Measurements from ENCODE around the gene MAP1LC3B. TPM values are rescaled to one million over a fixed set of nuclear protein-coding genes. Genes with fewer than 3 reads are reported as not detected.

MAP1LC3B gene
- polyA plus RNA-seq, 2 of the 4 experiments (the other 2 are of a cell fraction), result 52.3 to 94.1 TPM

- H3K4me3 ChIP-seq, result no peak overlapping the region
- H3K9me3 ChIP-seq, result no peaks in the 10 kb centered on the region
- no peak overlapping the region for H3K27ac ChIP-seq
- 78% methylated on average over 7 of the region's 7 CpGs for WGBS (ENCODE audit: missing lambda C conversion rate)
- ChIA-PET POLR2A (no interaction called here), CTCF (interaction anchor here (1.1 to 4.7 kb wide), 8 partner anchors 10 to 831 kb away, joined by 4 to 33 read pairs (median 7); partner anchors contain the start of gene FBXO31)
- no peak overlapping the region for H3K4me2 ChIP-seq
- FAIRE-seq (no peak), ATAC-seq (no peak), DNase-seq (ENCODE audit: low read depth in 1 of 2, low spot score in 1 of 2) (no peak)
- H3K4me1 ChIP-seq, result peaks cover 25% of the 10 kb centered on the region
- TF ChIP-seq CHD4 (IDR thresholded peaks at IDR 0.05; ENCODE audit: borderline replicate concordance) (no peak), CHD2 (IDR thresholded peaks at IDR 0.05; ENCODE audit: low read length, partially characterized antibody) (no peak), BHLHE40 (IDR thresholded peaks at IDR 0.05; ENCODE audit: low read depth, low read length) (no peak), MYC (IDR thresholded peaks at IDR 0.05; ENCODE audit: borderline replicate concordance, low read length) (no peak), GATA3 (IDR thresholded peaks at IDR 0.05; ENCODE audit: borderline replicate concordance) (no peak)
These were observed 3.2 kb downstream of the MAP1LC3B start for GRCh38 chr16:87395181-87395842.

- TF ChIP-seq FOSB (CRISPR knock-in tag; IDR thresholded peaks at IDR 0.05), result peak; percentile 37
- TF ChIP-seq NR3C1 (IDR thresholded peaks at IDR 0.05), result no peak
- TF ChIP-seq HOXA7 (CRISPR knock-in tag; IDR thresholded peaks at IDR 0.05), result peak; percentile 13; the same call in 1 of the 2 replicates
- TF ChIP-seq POLR2AphosphoS2 (conservative IDR thresholded peaks at IDR 0.05; ENCODE audit: low read length), result peak; percentile 95; the same call in 1 of the 2 replicates
- TF ChIP-seq ZFP36 (IDR thresholded peaks at IDR 0.05; ENCODE audit: borderline replicate concordance, partially characterized antibody), result no peak
- FAIRE-seq (no peak), DNase-seq (ENCODE audit: low read depth in 1 of 2, low spot score in 1 of 2) (no peak), ATAC-seq (peak; percentile 35 to 52; a peak in 5 of 6 replicates)
- POLR2A ChIA-PET, result no interaction called here
- Histone ChIP-seq H3K4me2 (no peak overlapping the region), H3K27ac (no peak overlapping the region), H3K9me3 (no peaks in the 10 kb centered on the region), H3K4me1 (no peaks in the 10 kb centered on the region), H3K4me3 (no peak overlapping the region)
- CTCF ChIA-PET, result interaction anchor here (1.2 to 1.9 kb wide), 4 partner anchors 8 to 231 kb away, joined by 3 to 8 read pairs (median 6); no protein-coding TSS in a partner anchor
- WGBS (ENCODE audit: missing lambda C conversion rate), result 87% methylated on average over 18 of the region's 19 CpGs
These were observed 12.9 kb downstream of the MAP1LC3B start for GRCh38 chr16:87404764-87405625.

- H3K4me2 ChIP-seq, result no peak overlapping the region
- DNase-seq (ENCODE audit: low read depth in 1 of 2, low spot score in 1 of 2) (no peak), ATAC-seq (0 out of 6 replicates have a peak, but pooled peaks of 1 of the 2 experiments have one; percentile 12), FAIRE-seq (no peak)
- WGBS (ENCODE audit: missing lambda C conversion rate), result 93% methylated on average over 14 of the region's 14 CpGs
- H3K4me3 ChIP-seq, result no peak overlapping the region
- H3K27ac ChIP-seq, result no peak overlapping the region
- no peaks in the 10 kb centered on the region for H3K4me1 ChIP-seq
- ChIA-PET CTCF (interaction anchor here (1.5 to 1.9 kb wide), 5 partner anchors 8 to 230 kb away, joined by 3 to 11 read pairs (median 6); no protein-coding TSS in a partner anchor), POLR2A (no interaction called here)
- TF ChIP-seq RARB (CRISPR knock-in tag; IDR thresholded peaks at IDR 0.05) (no peak), ZC3H11A (IDR thresholded peaks at IDR 0.05) (no peak), MAZ (IDR thresholded peaks at IDR 0.05; ENCODE audit: borderline replicate concordance, low read depth, low read length) (no peak), MYC (IDR thresholded peaks at IDR 0.05; ENCODE audit: borderline replicate concordance, low read length) (no peak), HES2 (IDR thresholded peaks at IDR 0.05) (no peak), TP53 (CRISPR knock-in tag; IDR thresholded peaks at IDR 0.05) (no peak), GATA3 (IDR thresholded peaks at IDR 0.05; ENCODE audit: borderline replicate concordance) (no peak), ESRRA (IDR thresholded peaks at IDR 0.05; ENCODE audit: borderline replicate concordance, low read length) (no peak), CBX2 (IDR thresholded peaks at IDR 0.05; ENCODE audit: borderline replicate concordance, low read depth) (no peak), SMC3 (IDR thresholded peaks at IDR 0.05) (no peak), ZFP36 (IDR thresholded peaks at IDR 0.05; ENCODE audit: borderline replicate concordance, partially characterized antibody) (no peak), NFE2L2 (conservative IDR thresholded peaks at IDR 0.05; ENCODE audit: low read length) (no peak), BCL3 (IDR thresholded peaks at IDR 0.05) (no peak), EP300 (IDR thresholded peaks at IDR 0.05) (no peak), HOXA7 (CRISPR knock-in tag; IDR thresholded peaks at IDR 0.05) (no peak), HEYL (CRISPR knock-in tag; IDR thresholded peaks at IDR 0.05) (no peak), CHD2 (IDR thresholded peaks at IDR 0.05; ENCODE audit: low read length, partially characterized antibody) (no peak), CBX8 (IDR thresholded peaks at IDR 0.05) (no peak)
- no peaks in the 10 kb centered on the region for H3K9me3 ChIP-seq
These were observed 14.5 kb downstream of the MAP1LC3B start for GRCh38 chr16:87406495-87407088.

All from A549 (cell line).